ENCODE results near the gene KIF6. TPM values are rescaled to one million over a fixed set of nuclear protein-coding genes. Genes with fewer than 3 reads are reported as not detected.

The KIF6 gene
- total and polyA plus RNA-seq, 2 donors (not counting 1 experiment from before 2014, with no cell fraction given) = not detected

DNA sequence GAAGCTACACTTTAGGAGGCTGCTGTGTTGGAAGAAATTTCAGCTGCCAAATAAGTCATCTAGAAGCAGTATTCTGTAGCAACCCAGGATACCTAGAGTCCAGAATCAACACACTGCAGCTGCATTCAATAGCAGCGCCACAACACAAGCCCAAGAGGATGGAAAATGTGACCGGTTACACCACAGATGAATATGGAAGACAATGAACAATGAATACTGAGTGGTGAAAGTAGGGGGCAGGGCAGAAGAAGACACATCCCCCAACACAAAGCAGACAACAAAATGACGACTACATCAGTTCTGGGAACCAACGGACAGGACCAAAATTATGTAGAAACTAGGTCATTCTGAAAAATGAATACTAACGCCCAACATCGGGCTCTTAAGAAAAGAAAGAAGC lies 38.2 kb downstream of the KIF6 start:
- Histone ChIP-seq H3K4me3 (ENCODE audit: control extremely low read depth in 1 of 5, extremely low read depth in 1 of 5, insufficient read depth in 1 of 5, low read depth in 2 of 5, low read length in 4 of 5) (no peak overlapping the region), H2AFZ (ENCODE audit: insufficient read depth, low read depth, low read length, poor library complexity, severe bottlenecking) (no peak overlapping the region), H3K27ac (ENCODE audit: low read length in 2 of 2) (no peak overlapping the region), H3K79me2 (ENCODE audit: control insufficient read depth, insufficient read depth, low read length) (no peaks in the 10 kb centered on the region), H3K36me3 (replicated peaks in 1 of 2; ENCODE audit: control extremely low read depth in 1 of 2, control insufficient read depth in 1 of 2, extremely low read depth in 1 of 2, insufficient read depth in 2 of 2, low read length in 1 of 2) (no peaks in the 10 kb centered on the region), H3K4me2 (replicated peaks; ENCODE audit: low read depth, low read length, poor library complexity, severe bottlenecking) (no peak overlapping the region), H3K9ac (ENCODE audit: low read length) (no peak overlapping the region), H3K27me3 (replicated peaks in 1 of 4; ENCODE audit: control extremely low read depth in 1 of 4, control insufficient read depth in 3 of 4, insufficient read depth in 4 of 4, low read length in 3 of 4) (peaks cover 0 to 3% (median 0%) of the 10 kb centered on the region in 4 experiments), H3K4me1 (ENCODE audit: control insufficient read depth in 2 of 2, insufficient read depth in 2 of 2, low read length in 2 of 2) (no peaks in the 10 kb centered on the region), H3K9me3 (ENCODE audit: control extremely low read depth in 1 of 3, control insufficient read depth in 2 of 3, insufficient read depth in 1 of 3, low read length in 2 of 3) (no peaks in the 10 kb centered on the region), H4K20me1 (ENCODE audit: control insufficient read depth, insufficient read depth, low read length, poor library complexity, severe bottlenecking) (no peaks in the 10 kb centered on the region)
- H3K27ac Mint-ChIP-seq = no peak overlapping the region
- TF ChIP-seq, protein P1, sequence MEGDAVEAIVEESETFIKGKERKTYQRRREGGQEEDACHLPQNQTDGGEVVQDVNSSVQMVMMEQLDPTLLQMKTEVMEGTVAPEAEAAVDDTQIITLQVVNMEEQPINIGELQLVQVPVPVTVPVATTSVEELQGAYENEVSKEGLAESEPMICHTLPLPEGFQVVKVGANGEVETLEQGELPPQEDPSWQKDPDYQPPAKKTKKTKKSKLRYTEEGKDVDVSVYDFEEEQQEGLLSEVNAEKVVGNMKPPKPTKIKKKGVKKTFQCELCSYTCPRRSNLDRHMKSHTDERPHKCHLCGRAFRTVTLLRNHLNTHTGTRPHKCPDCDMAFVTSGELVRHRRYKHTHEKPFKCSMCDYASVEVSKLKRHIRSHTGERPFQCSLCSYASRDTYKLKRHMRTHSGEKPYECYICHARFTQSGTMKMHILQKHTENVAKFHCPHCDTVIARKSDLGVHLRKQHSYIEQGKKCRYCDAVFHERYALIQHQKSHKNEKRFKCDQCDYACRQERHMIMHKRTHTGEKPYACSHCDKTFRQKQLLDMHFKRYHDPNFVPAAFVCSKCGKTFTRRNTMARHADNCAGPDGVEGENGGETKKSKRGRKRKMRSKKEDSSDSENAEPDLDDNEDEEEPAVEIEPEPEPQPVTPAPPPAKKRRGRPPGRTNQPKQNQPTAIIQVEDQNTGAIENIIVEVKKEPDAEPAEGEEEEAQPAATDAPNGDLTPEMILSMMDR (IDR thresholded peaks at IDR 0.05) = no peak
- no peak for TF ChIP-seq EZH2 (IDR thresholded peaks at IDR 0.05; ENCODE audit: borderline replicate concordance, insufficient read depth, low read depth, low read length, poor library complexity, severe bottlenecking)
- 80% methylated on average over 1 of the region's 6 CpGs for WGBS (ENCODE audit: insufficient coverage)
- DNase-seq = no peak
- no peaks in the 10 kb centered on the region for H3K4me1 Mint-ChIP-seq
- ATAC-seq (ENCODE audit: low read depth) = no peak
- POLR2A ChIA-PET = no interaction called here
- no peak overlapping the region for H3K4me3 Mint-ChIP-seq
- intact Hi-C loops (cut with micrococcal nuclease) = no loop called here
- peaks cover 2% of the 10 kb centered on the region for H3K9me3 Mint-ChIP-seq (ENCODE audit: insufficient read depth)
- H3K27me3 Mint-ChIP-seq = peaks cover 32% of the 10 kb centered on the region
- CTCF ChIA-PET = no interaction called here

DNA sequence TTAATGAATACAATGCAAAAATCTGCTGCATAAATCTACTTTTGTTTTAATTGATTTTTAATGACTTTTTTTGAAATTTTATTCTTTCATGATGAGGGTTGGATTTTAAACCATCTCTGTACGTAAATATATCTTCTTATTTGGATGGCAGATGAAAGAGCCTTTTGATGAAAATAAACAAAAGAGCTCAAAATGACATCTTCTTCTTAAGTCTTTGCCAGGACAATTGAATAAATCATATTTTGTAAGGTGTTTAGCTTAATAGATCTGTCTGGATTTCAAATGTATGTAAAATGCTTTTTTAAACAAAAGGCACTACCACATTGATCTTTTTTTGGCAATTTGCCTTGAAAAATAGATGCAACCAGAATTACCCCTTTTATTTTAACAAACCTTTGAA lies 39.3 kb downstream of the KIF6 start:
- Histone ChIP-seq H3K9me3 (ENCODE audit: control extremely low read depth in 1 of 3, control insufficient read depth in 2 of 3, insufficient read depth in 1 of 3, low read length in 2 of 3) (no peaks in the 10 kb centered on the region), H3K4me3 (ENCODE audit: control extremely low read depth in 1 of 5, extremely low read depth in 1 of 5, insufficient read depth in 1 of 5, low read depth in 2 of 5, low read length in 4 of 5) (no peak overlapping the region), H3K27me3 (replicated peaks in 1 of 4; ENCODE audit: control extremely low read depth in 1 of 4, control insufficient read depth in 3 of 4, insufficient read depth in 4 of 4, low read length in 3 of 4) (peaks cover 0 to 3% (median 0%) of the 10 kb centered on the region in 4 experiments), H3K36me3 (replicated peaks in 1 of 2; ENCODE audit: control extremely low read depth in 1 of 2, control insufficient read depth in 1 of 2, extremely low read depth in 1 of 2, insufficient read depth in 2 of 2, low read length in 1 of 2) (no peaks in the 10 kb centered on the region), H3K27ac (ENCODE audit: low read length in 2 of 2) (no peak overlapping the region), H2AFZ (ENCODE audit: insufficient read depth, low read depth, low read length, poor library complexity, severe bottlenecking) (no peak overlapping the region), H3K4me1 (ENCODE audit: control insufficient read depth in 2 of 2, insufficient read depth in 2 of 2, low read length in 2 of 2) (no peaks in the 10 kb centered on the region), H4K20me1 (ENCODE audit: control insufficient read depth, insufficient read depth, low read length, poor library complexity, severe bottlenecking) (no peaks in the 10 kb centered on the region), H3K79me2 (ENCODE audit: control insufficient read depth, insufficient read depth, low read length) (no peaks in the 10 kb centered on the region), H3K4me2 (replicated peaks; ENCODE audit: low read depth, low read length, poor library complexity, severe bottlenecking) (no peak overlapping the region), H3K9ac (ENCODE audit: low read length) (no peak overlapping the region)
- POLR2A ChIA-PET = no interaction called here
- no peak overlapping the region for H3K27ac Mint-ChIP-seq
- DNase-seq (no peak), ATAC-seq (ENCODE audit: low read depth) (no peak)
- H3K4me3 Mint-ChIP-seq = no peak overlapping the region
- intact Hi-C loops (cut with micrococcal nuclease) = no loop called here
- TF ChIP-seq EZH2 (IDR thresholded peaks at IDR 0.05; ENCODE audit: borderline replicate concordance, insufficient read depth, low read depth, low read length, poor library complexity, severe bottlenecking) = no peak
- TF ChIP-seq, protein P1 (IDR thresholded peaks at IDR 0.05) = no peak
- peaks cover 2% of the 10 kb centered on the region for H3K9me3 Mint-ChIP-seq (ENCODE audit: insufficient read depth)
- H3K27me3 Mint-ChIP-seq = peaks cover 32% of the 10 kb centered on the region
- WGBS (ENCODE audit: insufficient coverage) = no CpG with 5 or more reads among the region's 1 CpG
- H3K4me1 Mint-ChIP-seq = no peaks in the 10 kb centered on the region
- CTCF ChIA-PET = no interaction called here

All from B cell (primary cell).